Liver (tissue), 9 donors: ENCODE results near the gene TCFL5. TPM values are rescaled to one million over a fixed set of nuclear protein-coding genes. Genes with fewer than 3 reads are reported as not detected.
A peak's percentile ranks its signal among the peaks of the same experiment; 100 is the strongest.

Source experiments
- DNase-seq: peaks from one replicate; pipeline ENCODE4 v3.0.0-alpha.2; 2017; ENCODE audit warnings: low spot score
- H3K27ac ChIP-seq, 2 donors: one replicate each; pipeline ENCODE4 v1.7.0; 2013; ENCODE audit warnings: inconsistent platforms in 2 of 2, low read length in 2 of 2, control low read depth in 1 of 2, low read depth in 1 of 2, mild to moderate bottlenecking in 1 of 2
- H3K27me3 ChIP-seq, 4 donors: one replicate each; pipeline versions ENCODE4 v1.6.1 to v1.7.0; 2013; ENCODE audit warnings: low read length in 3 of 4, inconsistent platforms in 1 of 4, mild to moderate bottlenecking in 1 of 4, moderate library complexity in 1 of 4; ENCODE audit not compliant: control insufficient read depth in 4 of 4, insufficient read depth in 4 of 4
- H3K36me3 ChIP-seq, 4 donors: one replicate each; pipeline versions ENCODE4 v1.6.1 to v1.7.0; 2013; ENCODE audit warnings: low read length in 3 of 4, mild to moderate bottlenecking in 3 of 4, low read depth in 1 of 4, moderate library complexity in 1 of 4; ENCODE audit not compliant: control insufficient read depth in 4 of 4, insufficient read depth in 3 of 4
- H3K4me1 ChIP-seq, 4 donors: one replicate each; pipeline versions ENCODE4 v1.6.1 to v1.7.0; 2013; ENCODE audit warnings: low read length in 3 of 4, mild to moderate bottlenecking in 3 of 4, moderate library complexity in 1 of 4; ENCODE audit not compliant: control insufficient read depth in 4 of 4, insufficient read depth in 4 of 4
- H3K4me3 ChIP-seq, 3 donors: one replicate each; pipeline versions ENCODE4 v1.6.1 to v1.7.0; 2013; ENCODE audit warnings: low read length in 3 of 3, control low read depth in 1 of 3, low read depth in 1 of 3, mild to moderate bottlenecking in 1 of 3
- H3K9ac ChIP-seq, 2 donors: one replicate each; pipeline ENCODE4 v1.7.0; 2013; ENCODE audit warnings: low read length in 2 of 2, mild to moderate bottlenecking in 2 of 2, moderate library complexity in 2 of 2, control low read depth in 1 of 2, low read depth in 1 of 2
- H3K9me3 ChIP-seq, 4 donors: one replicate each; pipeline versions ENCODE4 v1.6.1 to v1.7.0; 2013; ENCODE audit warnings: low read length in 3 of 4; ENCODE audit not compliant: control insufficient read depth in 4 of 4
- EGR1 ChIP-seq, 2 donors: IDR thresholded peaks; 2 replicates each; pipeline ENCODE4 v1.6.1; 2016 to 2018; ENCODE audit warnings: antibody characterized with exemption in 2 of 2, low read depth in 2 of 2
- FOXA1 ChIP-seq: IDR thresholded peaks from 2 replicates; pipeline ENCODE4 v1.6.1; 2016; ENCODE audit warnings: antibody characterized with exemption
- FOXA2 ChIP-seq: IDR thresholded peaks from 2 replicates; pipeline ENCODE4 v1.6.1; 2016; ENCODE audit warnings: antibody characterized with exemption
- GABPA ChIP-seq, 2 donors: IDR thresholded peaks in 1 of 2; conservative IDR thresholded peaks in 1 of 2; 2 replicates each; pipeline ENCODE4 v1.6.1; 2016; ENCODE audit warnings: antibody characterized with exemption in 2 of 2, mild to moderate bottlenecking in 1 of 2, moderate library complexity in 1 of 2
- HNF4A ChIP-seq, 2 donors: conservative IDR thresholded peaks; 2 replicates each; pipeline ENCODE4 v1.6.1; 2016; ENCODE audit warnings: antibody characterized with exemption in 2 of 2, mild to moderate bottlenecking in 2 of 2
- HNF4G ChIP-seq: IDR thresholded peaks from 2 replicates; pipeline ENCODE4 v1.6.1; 2016; ENCODE audit warnings: antibody characterized with exemption
- JUND ChIP-seq, 2 donors: IDR thresholded peaks; 2 replicates each; pipeline ENCODE4 v1.6.1; 2016; ENCODE audit warnings: antibody characterized with exemption in 2 of 2
- RAD21 ChIP-seq, 2 donors: IDR thresholded peaks; 2 replicates each; pipeline ENCODE4 v1.6.1; 2016; ENCODE audit warnings: antibody characterized with exemption in 2 of 2, mild to moderate bottlenecking in 2 of 2
- RXRA ChIP-seq, 2 donors: IDR thresholded peaks; 2 replicates each; pipeline ENCODE4 v1.6.1; 2017 to 2018; ENCODE audit warnings: antibody characterized with exemption in 2 of 2, mild to moderate bottlenecking in 1 of 2
- SP1 ChIP-seq: IDR thresholded peaks from 2 replicates; pipeline ENCODE4 v1.6.1; 2018; ENCODE audit warnings: antibody characterized with exemption, mild to moderate bottlenecking
- TAF1 ChIP-seq: conservative IDR thresholded peaks from 2 replicates; pipeline ENCODE4 v1.6.1; 2016; ENCODE audit warnings: antibody characterized with exemption, mild to moderate bottlenecking
- YY1 ChIP-seq: IDR thresholded peaks from 2 replicates; pipeline ENCODE4 v1.6.1; 2016; ENCODE audit warnings: antibody characterized with exemption, mild to moderate bottlenecking
- WGBS: extraction: QIAGEN DNeasy Blood & Tissue Kit; methylation state at CpG from one replicate; pipeline ENCODE4 v1.1.7; 2013; 5-methylcytosine and 5-hydroxymethylcytosine counted together
- polyA plus RNA-seq, 2 donors: library from polyadenylated mRNA; stranded (reverse) in 1 of 2; unstranded in 1 of 2; fragments of 200-250 nt in 1 of 2; fragments of >200 nt in 1 of 2; fragmentation: Nextera tagmentation in 1 of 2; extraction: Ambion mirVana in 1 of 2; gene quantifications; one replicate each; pipeline versions ENCODE4 v1.2.1 to v1.2.3, GENCODE V29; 2013 to 2015
- total RNA-seq, 2 donors: library from RNA; depleted of rRNA; stranded (reverse); fragments of >200 nt; gene quantifications; one replicate each; pipeline ENCODE4 v1.2.3, GENCODE V29; 2014
- TF ChIP-seq, protein P1 (sequence below): IDR thresholded peaks from 2 replicates; pipeline ENCODE4 v1.6.1; 2016; ENCODE audit warnings: antibody characterized with exemption
- TF ChIP-seq, protein P2 (sequence below): IDR thresholded peaks from 2 replicates; pipeline ENCODE4 v1.6.1; 2016; ENCODE audit warnings: antibody characterized with exemption
- TF ChIP-seq, protein P3 (sequence below): IDR thresholded peaks from 2 replicates; pipeline ENCODE4 v1.6.1; 2016; ENCODE audit warnings: antibody characterized with exemption, mild to moderate bottlenecking
- donor health status: healthy.
- donor health status: healthy.
- donor health status: healthy.
- donor health status: healthy.
- donor health status: healthy.

Gene TCFL5
- total and polyA plus RNA-seq, 4 donors, result 0.79 to 3.8 (median 2.2) TPM

DNA sequence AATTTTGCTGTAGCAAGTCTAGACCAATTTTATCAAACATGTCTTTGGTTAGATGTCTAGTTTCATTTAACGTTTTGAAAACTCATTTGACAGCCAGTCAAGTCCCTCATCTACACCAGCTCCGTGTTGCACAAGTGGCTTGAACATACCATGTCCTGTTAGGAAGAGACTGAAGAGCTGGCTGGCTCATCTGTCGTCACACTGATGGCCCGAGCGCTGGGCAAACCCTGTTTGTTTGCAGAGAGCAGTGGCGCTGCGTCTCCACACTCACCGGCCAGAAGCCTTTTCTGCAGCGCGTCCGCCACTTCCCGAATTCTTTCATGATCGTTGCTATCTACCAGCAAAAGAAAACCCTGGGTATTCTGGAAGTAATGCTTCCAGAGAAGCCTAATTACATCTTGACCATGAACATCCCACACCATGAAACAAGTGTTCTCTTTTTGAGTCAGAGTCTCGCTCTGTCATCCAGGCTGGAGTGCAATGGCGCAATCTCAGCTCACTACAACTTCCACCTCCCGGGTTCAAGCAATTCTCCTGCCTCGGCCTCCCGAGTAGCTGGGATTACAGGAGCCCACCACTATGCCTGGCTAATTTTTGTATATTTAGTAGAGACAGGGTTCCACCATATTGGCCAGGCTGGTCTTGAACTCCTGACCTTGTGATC is 10.7 kb upstream of the TCFL5 start:
- no peaks in the 10 kb centered on the region for H3K27me3 ChIP-seq
- H3K4me3 ChIP-seq, result no peak overlapping the region
- no peaks in the 10 kb centered on the region for H3K36me3 ChIP-seq
- DNase-seq, result no peak
- WGBS, result 35% methylated on average over 18 of the region's 18 CpGs
- H3K27ac ChIP-seq, result no peak overlapping the region
- H3K4me1 ChIP-seq, result peaks cover 0 to 9% (median 3%) of the 10 kb centered on the region in 4 donors
- no peaks in the 10 kb centered on the region for H3K9me3 ChIP-seq
- TF ChIP-seq HNF4A (conservative IDR thresholded peaks at IDR 0.05) (peak; percentile 17 to 20), HNF4G (no peak), RXRA (IDR thresholded peaks at IDR 0.05) (no peak), RAD21 (IDR thresholded peaks at IDR 0.05) (peak; percentile 10 to 42), EGR1 (IDR thresholded peaks at IDR 0.05; ENCODE audit: low read depth in 2 of 2) (no peak), TAF1 (no peak), GABPA (IDR thresholded peaks at IDR 0.05 in 1 of 2, conservative IDR thresholded peaks at IDR 0.05 in 1 of 2) (no peak), YY1 (peak; percentile 13), SP1 (peak; percentile 26)
- TF ChIP-seq, protein P1, sequence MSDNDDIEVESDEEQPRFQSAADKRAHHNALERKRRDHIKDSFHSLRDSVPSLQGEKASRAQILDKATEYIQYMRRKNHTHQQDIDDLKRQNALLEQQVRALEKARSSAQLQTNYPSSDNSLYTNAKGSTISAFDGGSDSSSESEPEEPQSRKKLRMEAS, result no peak
- no peak overlapping the region for H3K9ac ChIP-seq

DNA sequence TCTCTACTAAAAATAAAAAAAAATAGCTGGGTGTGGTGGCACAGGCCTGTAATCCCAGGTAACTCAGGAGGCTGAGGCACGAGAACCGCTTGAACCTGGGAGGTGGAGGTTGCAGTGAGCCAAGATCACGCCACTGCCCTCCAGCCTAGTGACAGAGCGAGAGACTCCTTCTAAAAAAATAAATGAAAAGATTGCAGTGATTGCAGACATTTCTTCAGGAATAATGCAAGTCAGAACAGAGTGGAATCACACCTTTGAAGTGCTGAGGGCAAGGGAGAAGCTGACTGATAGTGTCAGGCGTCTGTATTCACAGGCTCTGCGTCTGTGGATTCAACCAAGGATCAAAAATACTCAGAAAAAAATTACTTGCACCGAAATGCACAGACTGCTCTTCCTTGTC is 2.6 kb upstream of the TCFL5 start:
- DNase-seq, result no peak
- TF ChIP-seq HNF4A (conservative IDR thresholded peaks at IDR 0.05) (no peak), EGR1 (IDR thresholded peaks at IDR 0.05; ENCODE audit: low read depth in 2 of 2) (no peak), HNF4G (no peak), JUND (IDR thresholded peaks at IDR 0.05) (no peak), FOXA2 (no peak), TAF1 (no peak)
- TF ChIP-seq, protein P2, sequence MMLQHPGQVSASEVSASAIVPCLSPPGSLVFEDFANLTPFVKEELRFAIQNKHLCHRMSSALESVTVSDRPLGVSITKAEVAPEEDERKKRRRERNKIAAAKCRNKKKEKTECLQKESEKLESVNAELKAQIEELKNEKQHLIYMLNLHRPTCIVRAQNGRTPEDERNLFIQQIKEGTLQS, result no peak
- WGBS, result 95% methylated on average over 7 of the region's 7 CpGs

DNA sequence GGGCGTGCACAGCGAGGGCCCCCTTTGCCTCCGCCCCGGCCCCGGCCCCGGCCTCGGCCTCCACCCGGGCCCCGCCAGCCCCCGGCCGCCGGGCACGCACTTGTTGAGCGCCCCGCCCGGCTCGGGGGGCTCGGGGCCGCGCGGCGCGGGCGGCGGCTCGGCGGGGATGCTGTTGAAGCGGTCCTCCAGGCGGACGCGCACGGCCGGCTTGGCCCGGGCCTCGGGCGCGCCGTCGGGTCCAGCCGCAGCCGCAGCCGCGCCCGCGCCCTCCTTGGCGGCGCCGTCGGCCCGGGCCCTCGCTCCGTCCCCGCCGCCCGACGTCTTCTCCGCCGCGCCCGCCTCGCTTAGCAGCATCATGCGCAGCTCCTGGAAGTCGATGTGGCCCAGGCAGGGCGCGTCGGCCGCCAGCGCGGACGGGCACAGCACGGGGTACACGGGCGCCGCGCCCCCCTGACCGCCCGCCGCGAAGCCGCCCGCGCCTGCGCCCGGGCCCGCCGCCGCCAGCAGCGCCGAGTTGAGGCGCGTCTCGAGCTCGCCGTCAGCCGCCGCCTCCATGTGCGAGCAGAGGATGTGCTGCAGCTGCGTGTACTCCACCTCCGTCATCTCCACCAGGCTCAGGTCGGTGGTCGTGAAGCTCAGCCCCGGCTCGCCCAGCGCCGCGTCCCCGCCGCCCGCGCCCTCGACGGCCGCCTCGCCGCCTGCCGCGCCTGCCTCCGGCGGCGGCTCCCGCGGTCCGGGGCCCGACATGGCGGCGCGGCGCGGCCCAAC is 514 bp downstream of the TCFL5 start:
- WGBS, result 5% methylated on average over 129 of the region's 129 CpGs
- Histone ChIP-seq H3K27ac (no peak overlapping the region), H3K36me3 (peaks cover 0 to 7% (median 4%) of the 10 kb centered on the region in 4 donors)

More for the DNA sequence above, 2.6 kb upstream of the TCFL5 start:
- Histone ChIP-seq H3K36me3 (no peaks in the 10 kb centered on the region), H3K4me1 (peaks cover 7 to 14% (median 12%) of the 10 kb centered on the region in 4 donors), H3K9me3 (no peaks in the 10 kb centered on the region), H3K27me3 (no peaks in the 10 kb centered on the region), H3K27ac (no peak overlapping the region), H3K4me3 (no peak overlapping the region), H3K9ac (no peak overlapping the region)

More for the DNA sequence above, 514 bp downstream of the TCFL5 start:
- peak; percentile 49 for DNase-seq
- no peak overlapping the region for H3K9ac ChIP-seq
- H3K27me3 ChIP-seq, result no peaks in the 10 kb centered on the region
- peak overlapping the region in 2 of 3 donors; percentile 31 to 90 for H3K4me3 ChIP-seq
- H3K4me1 ChIP-seq, result peaks cover 7 to 14% (median 12%) of the 10 kb centered on the region in 4 donors
- no peaks in the 10 kb centered on the region for H3K9me3 ChIP-seq
- no peak for TF ChIP-seq RXRA (IDR thresholded peaks at IDR 0.05)
- TF ChIP-seq, protein P1, result no peak
- TF ChIP-seq FOXA1, result no peak
- no peak for TF ChIP-seq HNF4G
- TF ChIP-seq, protein P3, sequence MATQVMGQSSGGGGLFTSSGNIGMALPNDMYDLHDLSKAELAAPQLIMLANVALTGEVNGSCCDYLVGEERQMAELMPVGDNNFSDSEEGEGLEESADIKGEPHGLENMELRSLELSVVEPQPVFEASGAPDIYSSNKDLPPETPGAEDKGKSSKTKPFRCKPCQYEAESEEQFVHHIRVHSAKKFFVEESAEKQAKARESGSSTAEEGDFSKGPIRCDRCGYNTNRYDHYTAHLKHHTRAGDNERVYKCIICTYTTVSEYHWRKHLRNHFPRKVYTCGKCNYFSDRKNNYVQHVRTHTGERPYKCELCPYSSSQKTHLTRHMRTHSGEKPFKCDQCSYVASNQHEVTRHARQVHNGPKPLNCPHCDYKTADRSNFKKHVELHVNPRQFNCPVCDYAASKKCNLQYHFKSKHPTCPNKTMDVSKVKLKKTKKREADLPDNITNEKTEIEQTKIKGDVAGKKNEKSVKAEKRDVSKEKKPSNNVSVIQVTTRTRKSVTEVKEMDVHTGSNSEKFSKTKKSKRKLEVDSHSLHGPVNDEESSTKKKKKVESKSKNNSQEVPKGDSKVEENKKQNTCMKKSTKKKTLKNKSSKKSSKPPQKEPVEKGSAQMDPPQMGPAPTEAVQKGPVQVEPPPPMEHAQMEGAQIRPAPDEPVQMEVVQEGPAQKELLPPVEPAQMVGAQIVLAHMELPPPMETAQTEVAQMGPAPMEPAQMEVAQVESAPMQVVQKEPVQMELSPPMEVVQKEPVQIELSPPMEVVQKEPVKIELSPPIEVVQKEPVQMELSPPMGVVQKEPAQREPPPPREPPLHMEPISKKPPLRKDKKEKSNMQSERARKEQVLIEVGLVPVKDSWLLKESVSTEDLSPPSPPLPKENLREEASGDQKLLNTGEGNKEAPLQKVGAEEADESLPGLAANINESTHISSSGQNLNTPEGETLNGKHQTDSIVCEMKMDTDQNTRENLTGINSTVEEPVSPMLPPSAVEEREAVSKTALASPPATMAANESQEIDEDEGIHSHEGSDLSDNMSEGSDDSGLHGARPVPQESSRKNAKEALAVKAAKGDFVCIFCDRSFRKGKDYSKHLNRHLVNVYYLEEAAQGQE, result no peak
